UCSD-AML1 (cell line): ENCODE measurements around the gene TMED4.
A peak's percentile ranks its signal among the peaks of the same experiment; 100 is the strongest.
"Not testable (repeated sequence)": the region's sequence is repeated elsewhere in the genome, so short reads cannot be mapped to it uniquely, and the experiment has no call there.

Experiments
- DNase-seq: peaks from one replicate; lab custom pipeline; 2025; ENCODE audit not compliant: unreplicated experiment; lab: John Stamatoyannopoulos, UW

Gene TMED4

GRCh38 chr7:44569959-44570358 lies 12.1 kb downstream of the TMED4 start:
- no peak for DNase-seq

GRCh38 chr7:44568771-44569560 lies 13.1 kb downstream of the TMED4 start:
- no peak for DNase-seq

DNA sequence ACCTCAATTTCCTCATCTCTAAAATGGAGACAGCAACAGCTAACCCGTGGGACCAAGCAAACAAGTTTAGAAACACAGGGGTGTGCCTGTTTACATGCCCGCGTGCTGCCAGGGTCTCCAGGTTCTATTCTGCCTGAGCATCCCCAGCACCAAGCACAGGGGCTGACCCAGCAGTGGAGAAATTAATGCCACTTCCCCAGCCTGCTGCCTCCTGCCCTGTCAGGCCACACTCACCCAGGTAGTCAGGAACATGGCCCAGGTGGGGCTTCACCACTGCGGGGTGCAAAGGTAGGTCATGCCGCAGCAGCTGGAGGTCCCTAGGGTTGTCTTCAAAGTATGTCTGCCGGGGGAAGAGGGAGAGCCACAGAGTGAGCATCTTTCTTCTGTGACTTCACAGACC lies 14.1 kb downstream of the TMED4 start:
- no peak for DNase-seq

DNA sequence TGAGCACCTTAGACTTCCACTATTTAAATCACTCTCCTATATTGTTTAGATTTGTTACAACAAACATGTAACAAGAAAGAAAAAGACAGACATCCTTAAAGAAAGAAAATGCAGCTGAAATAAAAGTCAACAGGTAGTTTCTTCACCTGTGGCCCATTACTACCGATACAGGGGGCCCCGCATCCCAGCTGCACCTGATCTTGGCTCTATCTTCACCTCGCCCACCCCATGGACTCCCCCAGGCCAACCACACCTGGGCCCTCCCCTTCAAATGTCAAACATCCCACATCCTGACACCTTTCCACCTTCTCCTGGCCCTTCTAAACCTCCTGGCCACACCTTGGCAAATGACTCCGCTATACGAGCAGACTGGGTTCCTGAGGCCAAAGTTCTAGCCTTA lies 15.4 kb downstream of the TMED4 start:
- DNase-seq: no peak

GRCh38 chr7:44565795-44566559 lies 16.1 kb downstream of the TMED4 start:
- DNase-seq: no peak

GRCh38 chr7:44565097-44565794 lies 16.8 kb downstream of the TMED4 start:
- peak; percentile 22 for DNase-seq

DNA sequence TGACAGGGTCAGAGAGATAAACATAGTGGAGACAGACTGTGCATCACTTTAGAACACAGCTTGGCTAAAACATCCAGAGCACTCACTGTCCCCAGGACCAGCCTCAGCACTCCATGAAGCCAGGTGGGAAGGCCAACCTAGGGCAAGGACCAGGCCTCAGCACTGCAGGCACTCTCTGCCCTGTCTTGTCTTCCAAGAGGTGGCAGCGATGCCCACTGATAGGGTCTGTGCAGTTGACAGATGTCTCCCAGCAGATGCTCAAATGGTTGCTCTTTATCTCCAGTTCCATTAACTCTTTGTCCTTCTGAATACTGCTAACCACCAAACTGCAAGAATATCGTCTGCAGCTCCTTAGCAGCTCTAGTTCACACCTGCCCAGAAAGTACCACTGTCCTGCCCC lies 17.4 kb downstream of the TMED4 start:
- DNase-seq: no peak

- no peak for DNase-seq
Observed at GRCh38 chr7:44563171-44563679, 18.8 kb downstream of the TMED4 start.

GRCh38 chr7:44562622-44562962 lies 19.4 kb downstream of the TMED4 start:
- not testable (repeated sequence) for DNase-seq

DNA sequence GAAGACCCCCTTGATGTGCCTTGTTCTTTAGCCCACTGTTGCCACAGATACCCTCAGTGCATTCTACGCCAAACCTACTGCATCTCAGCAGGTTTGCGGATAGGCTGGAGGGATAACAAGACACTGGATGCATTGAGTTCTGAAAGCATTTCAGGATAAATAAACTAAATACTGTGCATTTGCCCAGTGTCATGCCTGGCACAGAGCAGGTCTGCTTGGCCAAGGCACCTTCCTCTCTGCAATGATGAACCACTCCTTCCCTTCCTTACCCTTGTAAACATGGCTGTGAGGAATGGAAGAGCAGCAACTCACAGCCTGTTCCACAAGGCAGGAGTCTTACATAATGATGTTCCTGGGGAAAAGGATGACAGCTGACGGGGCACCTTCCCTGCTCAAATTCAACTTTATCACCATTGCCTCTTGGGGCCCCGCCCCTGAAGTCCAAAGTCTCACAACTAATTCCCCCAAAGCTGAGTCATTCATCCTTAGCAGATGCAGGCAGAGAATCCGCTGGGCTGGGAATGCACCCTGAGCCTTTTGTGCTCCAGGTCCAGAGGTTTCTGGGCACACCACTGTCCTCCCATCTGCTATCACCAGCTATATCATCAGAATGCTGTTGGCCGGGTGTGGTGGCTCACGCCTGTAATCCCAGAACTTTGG lies 19.9 kb downstream of the TMED4 start:
- DNase-seq: no peak

DNA sequence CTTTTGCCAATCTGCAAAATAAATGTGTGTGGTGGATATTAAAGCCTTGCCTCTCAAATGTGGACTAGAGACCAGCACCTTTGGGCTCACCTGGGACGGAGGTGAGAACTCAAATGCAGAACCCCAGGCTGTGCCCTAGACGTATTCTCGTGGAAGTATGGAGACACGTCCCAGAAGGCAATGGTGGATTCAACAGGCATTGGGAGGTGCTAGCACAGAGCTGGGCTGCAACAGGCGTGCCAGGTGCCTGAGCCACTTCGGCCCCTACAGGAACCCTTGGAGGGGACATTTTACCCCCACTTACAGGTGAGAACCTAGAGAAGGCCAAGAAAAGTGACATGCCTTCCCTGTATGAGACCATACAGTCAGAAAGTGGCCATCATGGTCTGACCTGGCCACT lies 20.6 kb downstream of the TMED4 start:
- DNase-seq: no peak

DNA sequence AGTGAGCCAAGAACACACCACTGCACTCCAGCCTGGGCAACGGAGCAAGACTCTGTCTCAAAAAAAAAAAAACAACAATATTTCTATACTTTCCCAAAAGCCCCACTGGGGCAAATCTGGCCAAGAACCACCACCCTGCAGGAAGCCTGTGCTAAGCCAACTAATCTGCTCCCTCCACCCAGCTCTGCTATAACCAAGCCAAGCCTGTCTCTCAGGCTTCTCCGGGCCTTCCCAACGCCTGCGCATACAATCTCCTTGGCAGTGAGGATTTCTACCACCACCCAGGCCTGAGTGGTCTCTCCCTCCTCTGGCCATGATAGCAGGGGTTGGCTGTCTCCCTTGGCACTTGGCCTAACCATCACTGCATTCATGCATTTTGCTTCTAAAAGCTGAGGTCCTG lies 22.5 kb downstream of the TMED4 start:
- no peak for DNase-seq

GRCh38 chr7:44557485-44557884 lies 24.5 kb downstream of the TMED4 start:
- no peak for DNase-seq

DNA sequence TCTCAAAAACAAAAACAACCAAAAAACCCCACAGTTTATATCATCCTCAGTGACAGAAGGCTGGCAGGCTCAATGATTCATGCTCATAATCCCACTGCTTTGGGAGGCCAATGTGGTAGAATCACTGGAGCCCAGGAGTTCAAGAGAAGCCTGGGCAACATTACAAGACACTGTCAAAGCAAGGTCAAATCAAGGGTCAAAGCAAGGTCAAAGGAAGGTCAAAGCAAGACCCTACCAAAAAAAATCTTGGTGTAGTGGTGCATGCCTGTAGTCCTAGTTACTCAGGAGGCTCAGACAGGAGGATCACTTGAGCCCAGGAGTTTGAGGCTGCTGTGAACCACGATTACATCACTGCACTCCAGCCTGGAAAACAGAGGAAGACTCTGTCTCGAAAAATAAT lies 26.7 kb downstream of the TMED4 start:
- no peak for DNase-seq

DNA sequence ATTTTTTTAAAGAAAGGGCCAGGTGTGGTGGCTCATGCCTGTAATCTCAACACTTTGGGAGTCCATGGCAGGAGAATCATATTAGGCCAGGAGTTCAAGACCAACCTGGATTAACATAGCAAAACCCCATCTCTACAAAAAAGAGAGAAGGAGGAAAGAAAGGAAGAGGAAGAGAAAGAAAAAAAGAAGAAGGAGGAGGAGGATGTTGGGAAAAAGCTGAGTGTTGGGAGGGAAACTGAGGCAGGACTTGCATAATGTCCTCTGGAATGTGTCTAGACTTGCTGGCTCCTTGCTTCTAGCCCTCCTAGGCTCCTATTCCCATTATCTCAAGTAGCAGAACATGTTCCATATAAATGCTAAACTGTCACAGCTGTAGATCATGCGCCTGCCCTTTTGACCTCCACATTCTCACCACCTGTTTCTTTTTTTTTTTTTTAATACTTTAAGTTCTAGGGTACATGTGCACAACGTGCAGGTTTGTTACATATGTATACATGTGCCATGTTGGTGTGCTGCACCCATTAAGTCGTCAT lies 29.5 kb downstream of the TMED4 start:
- DNase-seq: not testable (repeated sequence)

- DNase-seq: no peak
Observed at GRCh38 chr7:44549457-44549856, 32.6 kb downstream of the TMED4 start.

- DNase-seq: no peak
Observed at GRCh38 chr7:44548893-44549292, 33.1 kb downstream of the TMED4 start.

- DNase-seq: no peak
Observed at GRCh38 chr7:44547536-44548231, 34.3 kb downstream of the TMED4 start.

GRCh38 chr7:44541876-44542610 lies 40.0 kb downstream of the TMED4 start:
- DNase-seq: no peak
